GM23248 (cell line): ENCODE measurements around the gene RBM48.

Experiments
- EZH2 ChIP-seq: fragments of 200-600 bp; sonication (generic); IDR thresholded peaks from 2 replicates; pipeline ENCODE4 v1.6.1; 2018; ENCODE audit warnings: antibody characterized with exemption, mild to moderate bottlenecking; ENCODE audit not compliant: insufficient read depth, poor library complexity, severe bottlenecking
- EZH2phosphoT487 ChIP-seq: fragments of 200-600 bp; sonication (generic); IDR thresholded peaks from 2 replicates; pipeline ENCODE4 v1.6.1; 2018; ENCODE audit warnings: antibody characterized with exemption, moderate library complexity, mild to moderate bottlenecking, low read depth; ENCODE audit not compliant: insufficient read depth

DNA sequence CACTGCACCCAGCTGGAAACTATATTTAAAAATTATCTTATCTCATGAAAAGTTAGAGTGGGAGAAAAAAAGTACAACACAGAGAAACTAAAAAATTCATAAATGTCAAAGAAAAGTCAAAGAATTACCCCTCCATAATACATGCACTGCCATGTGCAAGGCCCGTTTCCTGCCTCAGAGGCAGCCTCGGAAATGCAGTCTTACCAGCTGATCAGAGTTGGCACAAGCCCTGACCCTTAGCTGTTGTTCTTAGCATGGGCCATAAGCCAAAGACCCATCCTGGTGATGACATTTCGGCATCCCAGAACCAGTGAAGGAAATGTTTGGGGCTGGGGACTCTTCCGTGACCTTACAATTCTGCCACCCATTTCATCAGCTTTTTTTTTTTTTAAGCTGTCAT is 21.6 kb downstream of the RBM48 start:
- TF ChIP-seq EZH2, result no peak
- TF ChIP-seq EZH2phosphoT487, result no peak
